Neural progenitor cell (in vitro differentiated cells): ENCODE measurements around the gene NUP133.

ENCODE experiments used
- CTCF ChIP-seq: fragments of 200-600 bp; sonication (generic); IDR thresholded peaks from 2 replicates; pipeline ENCODE4 v1.5.1; 2017; ENCODE audit warnings: antibody characterized with exemption, mild to moderate bottlenecking
- EZH2 ChIP-seq: fragments of 200-600 bp; sonication (generic); IDR thresholded peaks from 2 replicates; pipeline ENCODE4 v1.6.1; 2017; ENCODE audit warnings: antibody characterized with exemption, mild to moderate bottlenecking, moderate library complexity

GRCh38 chr1:229410692-229411433, 97.3 kb downstream of the NUP133 start:
- no peak for TF ChIP-seq EZH2
- TF ChIP-seq CTCF, result no peak
